HCT116 (cell line): ENCODE results near the gene ADAM19.

Experiments used
- CTCF ChIP-seq, 3 experiments: fragments of 200-600 bp in 1 of 3; sonication (generic) in 1 of 3; IDR thresholded peaks in 2 of 3; conservative IDR thresholded peaks in 1 of 3; 2 replicates each; pipeline ENCODE4 v1.5.1; 2012 to 2017; ENCODE audit warnings: low read depth in 2 of 3, low read length in 2 of 3, antibody characterized with exemption in 1 of 3, borderline replicate concordance in 1 of 3, control low read depth in 1 of 3, mild to moderate bottlenecking in 1 of 3, mixed read lengths in 1 of 3, mixed run types in 1 of 3, moderate library complexity in 1 of 3; ENCODE audit not compliant: insufficient read depth in 1 of 3
- EZH2 ChIP-seq: fragments of 200-600 bp; sonication (generic); IDR thresholded peaks from 2 replicates; pipeline ENCODE4 v1.6.1; 2017; ENCODE audit warnings: antibody characterized with exemption, mixed run types
- EZH2phosphoT487 ChIP-seq: fragments of 200-600 bp; IDR thresholded peaks from 2 replicates; pipeline ENCODE4 v1.6.1; 2018; ENCODE audit warnings: antibody characterized with exemption, borderline replicate concordance
- POLR2A ChIP-seq: IDR thresholded peaks from 2 replicates; pipeline ENCODE4 v1.7.0; 2011; ENCODE audit warnings: borderline replicate concordance; ENCODE audit not compliant: insufficient read depth, insufficient read length; ENCODE audit errors: extremely low read depth

DNA sequence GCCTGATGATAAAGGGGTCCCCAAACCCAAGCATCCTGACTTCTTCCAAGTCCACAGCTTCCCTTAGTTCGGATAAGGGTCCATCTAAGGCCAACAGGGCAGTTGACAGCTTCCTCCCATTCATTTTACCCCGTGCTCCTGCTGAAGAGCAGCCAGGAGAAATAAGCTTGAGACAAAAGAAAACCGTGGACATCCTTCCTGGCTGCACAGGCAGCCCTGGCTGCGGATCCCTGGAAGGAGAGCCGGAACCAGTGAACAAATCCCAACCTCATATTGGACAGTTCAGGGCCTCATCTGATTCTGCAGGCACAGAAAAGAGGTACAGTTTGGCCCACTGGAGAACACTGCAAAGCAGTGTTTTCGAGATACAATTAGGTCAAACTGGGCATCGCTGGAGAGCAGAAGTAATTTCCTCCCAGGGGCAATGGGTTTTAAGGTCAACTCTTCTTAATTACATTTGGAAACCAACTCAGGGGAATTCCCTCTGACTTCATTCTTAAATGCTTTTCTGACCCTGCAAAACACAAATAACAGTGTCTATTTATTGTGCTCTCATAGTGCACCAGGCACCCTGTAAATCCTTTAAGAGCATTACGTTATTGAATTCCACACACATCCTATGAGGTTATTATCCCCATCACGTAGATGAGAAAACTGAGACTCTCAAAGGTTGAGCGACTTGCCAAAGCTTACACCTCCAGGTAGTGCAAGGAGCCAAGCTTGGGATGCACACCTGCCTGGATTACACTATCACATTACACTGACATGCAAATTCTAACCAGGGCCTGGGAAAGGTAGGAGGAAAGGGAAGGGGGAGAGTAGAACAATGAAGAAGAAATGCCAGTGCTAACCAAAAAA lies 21.2 kb downstream of the ADAM19 start:
- TF ChIP-seq CTCF (IDR thresholded peaks at IDR 0.05 in 2 of 3, conservative IDR thresholded peaks at IDR 0.05 in 1 of 3; ENCODE audit: borderline replicate concordance in 1 of 3, insufficient read depth in 1 of 3, low read depth in 2 of 3, low read length in 2 of 3) (no peak), EZH2phosphoT487 (no peak), POLR2A (no peak), EZH2 (no peak)
